H1 (cell line): ENCODE measurements around the gene NKAIN2. TPM values are rescaled to one million over a fixed set of nuclear protein-coding genes. Genes with fewer than 3 reads are reported as not detected.

Experiments used
- CTCF ChIA-PET: fragments of 300-600 bp; sonication (Branson Sonifier 250); formaldehyde crosslinking; loops from one replicate; lab custom pipeline; 2021; ENCODE audit not compliant: partially characterized antibody; lab: Charles Lee
- POLR2A ChIA-PET: fragments of 300-600 bp; sonication (Branson Sonifier 250); formaldehyde crosslinking; loops from one replicate; lab custom pipeline; 2021; ENCODE audit warnings: inconsistent platforms; ENCODE audit not compliant: partially characterized antibody; lab: Charles Lee
- DNase-seq, 2 experiments: peaks; one replicate each; pipeline versions ENCODE4 v3.0.0 to v3.0.0-alpha.2; 2010 to 2022; ENCODE audit warnings: low spot score in 2 of 2, low read depth in 1 of 2, mixed read lengths in 1 of 2
- FAIRE-seq: peaks from 2 replicates; lab custom pipeline; 2011; peaks lifted over from hg19 to GRCh38; lab: Jason Lieb, UNC
- H2AFZ ChIP-seq: 2 replicates; pipeline ENCODE4 v1.8.1; 2012; ENCODE audit warnings: low read length, inconsistent platforms
- H2AK5ac ChIP-seq: 2 replicates; pipeline ENCODE4 v1.6.1; 2013; ENCODE audit warnings: low read depth, low read length
- H2BK120ac ChIP-seq: replicated peaks from 2 replicates; pipeline ENCODE3; 2013; ENCODE audit warnings: low read depth, low read length, inconsistent platforms
- H2BK12ac ChIP-seq: 2 replicates; pipeline ENCODE4 v1.6.1; 2013; ENCODE audit warnings: low read depth, low read length
- H2BK15ac ChIP-seq: 2 replicates; pipeline ENCODE4 v1.6.1; 2013; ENCODE audit warnings: low read length
- H2BK20ac ChIP-seq: 2 replicates; pipeline ENCODE4 v1.6.1; 2013; ENCODE audit warnings: low read length
- H2BK5ac ChIP-seq: 2 replicates; pipeline ENCODE4 v1.6.1; 2013; ENCODE audit warnings: low read depth, low read length
- H3K14ac ChIP-seq: 2 replicates; pipeline ENCODE4 v1.6.1; 2013; ENCODE audit warnings: inconsistent platforms; ENCODE audit not compliant: insufficient read length
- H3K18ac ChIP-seq: 2 replicates; pipeline ENCODE4 v1.6.1; 2013; ENCODE audit warnings: low read length; ENCODE audit errors: extremely low read depth
- H3K23ac ChIP-seq: 2 replicates; pipeline ENCODE4 v1.6.1; 2013; ENCODE audit warnings: inconsistent platforms; ENCODE audit not compliant: insufficient read length
- H3K23me2 ChIP-seq: 2 replicates; pipeline ENCODE4 v1.6.1; 2013; ENCODE audit warnings: low read depth, low read length
- H3K27ac ChIP-seq: 2 replicates; pipeline ENCODE4 v1.6.1; 2011; ENCODE audit warnings: low read depth, low read length, inconsistent platforms
- H3K27me3 ChIP-seq, 4 experiments: replicated peaks in 1 of 4; 1 replicate in 1 of 4; 2 replicates in 3 of 4; pipeline versions ENCODE4 v1.6.1 to v1.8.1; 2011 to 2013; ENCODE audit warnings: low read length in 3 of 4, mild to moderate bottlenecking in 3 of 4, inconsistent platforms in 2 of 4, mixed read lengths in 2 of 4, moderate library complexity in 1 of 4; ENCODE audit not compliant: control insufficient read depth in 3 of 4, insufficient read depth in 3 of 4; ENCODE audit errors: extremely low read depth in 1 of 4
- H3K36me3 ChIP-seq, 4 experiments: 2 replicates each; pipeline versions ENCODE4 v1.6.1 to v1.8.1; 2011 to 2013; ENCODE audit warnings: mild to moderate bottlenecking in 4 of 4, low read length in 3 of 4, moderate library complexity in 2 of 4, control low read depth in 1 of 4, inconsistent platforms in 1 of 4; ENCODE audit not compliant: insufficient read depth in 4 of 4, control insufficient read depth in 2 of 4
- H3K4ac ChIP-seq: replicated peaks from 2 replicates; pipeline ENCODE3; 2013; ENCODE audit warnings: low read length, low read depth, mixed read lengths, inconsistent platforms; ENCODE audit not compliant: insufficient read length
- H3K4me1 ChIP-seq, 4 experiments: replicated peaks in 1 of 4; 1 replicate in 1 of 4; 2 replicates in 3 of 4; pipeline versions ENCODE4 v1.6.1 to v1.8.1; 2011 to 2013; ENCODE audit warnings: low read length in 3 of 4, inconsistent platforms in 2 of 4, mixed read lengths in 1 of 4; ENCODE audit not compliant: insufficient read depth in 4 of 4, control insufficient read depth in 3 of 4
- H3K4me2 ChIP-seq, 2 experiments: 2 replicates each; pipeline versions ENCODE4 v1.6.1 to v1.8.1; 2011 to 2013; ENCODE audit warnings: low read depth in 2 of 2, low read length in 2 of 2, control low read depth in 1 of 2, inconsistent platforms in 1 of 2, mild to moderate bottlenecking in 1 of 2; ENCODE audit not compliant: insufficient read depth in 1 of 2
- H3K4me3 ChIP-seq, 4 experiments: fragments of 200-600, 300-600 bp in 1 of 4; sonication (generic), shearing (Covaris generic), sonication (Bioruptor Twin) in 1 of 4; 2 replicates each; pipeline versions ENCODE4 v1.5.1 to v1.8.1; 2011 to 2016; ENCODE audit warnings: low read length in 4 of 4, low read depth in 3 of 4, control low read depth in 2 of 4, inconsistent platforms in 2 of 4, mild to moderate bottlenecking in 2 of 4, mixed read lengths in 1 of 4, moderate library complexity in 1 of 4; ENCODE audit not compliant: insufficient read depth in 2 of 4; ENCODE audit errors: extremely low read depth in 1 of 4
- H3K56ac ChIP-seq: replicated peaks from 2 replicates; pipeline ENCODE3; 2013; ENCODE audit warnings: low read depth, mild to moderate bottlenecking, mixed read lengths, low read length, inconsistent platforms; ENCODE audit not compliant: insufficient read length
- H3K79me1 ChIP-seq: 2 replicates; pipeline ENCODE4 v1.6.1; 2013; ENCODE audit warnings: low read depth, low read length, control low read depth
- H3K79me2 ChIP-seq, 2 experiments: 2 replicates each; pipeline versions ENCODE4 v1.6.1 to v1.8.1; 2012 to 2013; ENCODE audit warnings: low read length in 2 of 2, mild to moderate bottlenecking in 2 of 2, inconsistent platforms in 1 of 2; ENCODE audit not compliant: insufficient read depth in 2 of 2, control insufficient read depth in 1 of 2
- H3K9ac ChIP-seq, 4 experiments: replicated peaks in 1 of 4; 1 replicate in 1 of 4; 2 replicates in 3 of 4; pipeline versions ENCODE4 v1.6.1 to v1.8.1; 2011 to 2013; ENCODE audit warnings: low read depth in 3 of 4, low read length in 3 of 4, control low read depth in 2 of 4, mild to moderate bottlenecking in 2 of 4, moderate library complexity in 2 of 4, inconsistent platforms in 1 of 4; ENCODE audit errors: extremely low read depth in 1 of 4
- H3K9me3 ChIP-seq, 2 experiments: 2 replicates each; pipeline versions ENCODE4 v1.6.1 to v1.8.1; 2012 to 2013; ENCODE audit warnings: mild to moderate bottlenecking in 2 of 2, moderate library complexity in 2 of 2, control low read depth in 1 of 2, inconsistent platforms in 1 of 2, low read depth in 1 of 2, low read length in 1 of 2, mixed read lengths in 1 of 2; ENCODE audit not compliant: insufficient read depth in 2 of 2
- H4K20me1 ChIP-seq, 2 experiments: replicated peaks in 1 of 2; 2 replicates each; pipeline versions ENCODE3 to v1.8.1; 2011 to 2013; ENCODE audit warnings: inconsistent platforms in 2 of 2, low read length in 2 of 2, mild to moderate bottlenecking in 1 of 2; ENCODE audit not compliant: insufficient read depth in 2 of 2, control insufficient read depth in 1 of 2
- H4K5ac ChIP-seq: 2 replicates; pipeline ENCODE4 v1.6.1; 2013; ENCODE audit warnings: low read length, low read depth, mixed read lengths, inconsistent platforms; ENCODE audit not compliant: insufficient read length
- H4K8ac ChIP-seq: 2 replicates; pipeline ENCODE4 v1.8.0; 2013; ENCODE audit warnings: mild to moderate bottlenecking, moderate library complexity, low read length, inconsistent platforms; ENCODE audit not compliant: insufficient read depth; ENCODE audit errors: extremely low read depth
- H4K91ac ChIP-seq: replicated peaks from 2 replicates; pipeline ENCODE3; 2013; ENCODE audit warnings: low read length, mixed read lengths, inconsistent platforms; ENCODE audit not compliant: insufficient read length
- POLR2A ChIP-seq, 2 experiments: IDR thresholded peaks; 1 replicate in 1 of 2; 2 replicates in 1 of 2; pipeline ENCODE4 v1.6.1; 2011; ENCODE audit warnings: low read depth in 2 of 2, low read length in 2 of 2, mild to moderate bottlenecking in 2 of 2; ENCODE audit errors: control extremely low read depth in 1 of 2
- WGBS, 2 experiments: shearing (Covaris generic) in 1 of 2; methylation state at CpG; one replicate each; pipeline versions ENCODE4 v1.1.6 to v1.1.7; 2013 to 2015; ENCODE audit warnings: low lambda C conversion rate in 2 of 2, mixed read lengths in 2 of 2, inconsistent platforms in 1 of 2, low coverage in 1 of 2, missing lambda C conversion rate in 1 of 2; ENCODE audit not compliant: insufficient replicate concordance in 2 of 2, insufficient coverage in 1 of 2, insufficient read length in 1 of 2; ENCODE audit errors: extremely low coverage in 1 of 2, missing lambda C conversion rate in 1 of 2; 5-methylcytosine and 5-hydroxymethylcytosine counted together
- polyA plus RNA-seq, 7 experiments: library from polyadenylated mRNA; depleted of rRNA in 3 of 7; stranded (reverse) in 5 of 7; unstranded in 2 of 7; fragments of >200 nt in 5 of 7; fragments of 200-250 nt in 2 of 7; gene quantifications; 1 replicate in 5 of 7; 2 replicates in 1 of 7; 4 replicates in 1 of 7; pipeline versions ENCODE4 v1.2.1 to v1.2.3, GENCODE V29; 2011 to 2013; ENCODE audit warnings: missing spikeins in 2 of 7, mixed read lengths in 2 of 7
- total RNA-seq: library from RNA; stranded (reverse); fragmentation: NEBNext Ultra II Directional; extraction: Animal tissue kit (Norgen Biotek cat#: 25700); gene quantifications from 2 replicates; pipeline ENCODE4 v1.2.1, GENCODE V29; 2021
- TF ChIP-seq, protein P1 (sequence below): IDR thresholded peaks from 2 replicates; pipeline ENCODE4 v1.6.1; 2011; ENCODE audit warnings: low read depth, mild to moderate bottlenecking, low read length; ENCODE audit not compliant: insufficient read depth

The NKAIN2 gene
- total and polyA plus RNA-seq, 2 of the 8 experiments (the other 6 are each of a cell fraction or from before 2014, with no cell fraction given) = 0.20 to 0.34 TPM

DNA sequence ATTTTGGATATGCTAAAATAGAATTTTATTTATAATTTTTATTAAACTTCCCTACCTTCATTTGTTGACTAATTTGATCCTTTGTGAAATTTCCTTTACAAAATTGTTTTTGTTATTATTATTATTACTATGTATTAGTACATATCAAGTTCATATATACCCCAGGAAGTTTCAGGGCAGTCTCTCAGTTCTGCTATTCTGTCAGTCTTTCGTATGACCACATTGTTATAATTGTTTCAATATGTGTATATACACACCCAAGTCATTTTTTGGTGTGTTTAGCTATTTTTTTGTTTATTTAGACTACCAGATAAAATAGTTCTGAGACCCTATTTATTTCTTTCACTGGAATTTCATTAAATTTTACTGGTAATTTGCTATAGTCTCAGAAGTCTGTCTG is 72.1 kb downstream of the NKAIN2 start:
- ChIA-PET CTCF (interaction anchor here (0.8 kb wide), 1 partner anchor 83 kb away, joined by 3 read pairs; no protein-coding TSS in a partner anchor), POLR2A (no interaction called here)
- Histone ChIP-seq H3K4me1 (no peaks in the 10 kb centered on the region), H3K27ac (no peak overlapping the region), H3K79me1 (no peaks in the 10 kb centered on the region), H2BK120ac (no peak overlapping the region), H2BK15ac (no peak overlapping the region), H3K4me3 (no peak overlapping the region), H3K9ac (no peak overlapping the region), H3K18ac (no peak overlapping the region), H3K4ac (no peak overlapping the region), H4K20me1 (no peaks in the 10 kb centered on the region), H2AK5ac (no peak overlapping the region), H3K27me3 (no peaks in the 10 kb centered on the region), H3K14ac (no peak overlapping the region), H4K91ac (no peak overlapping the region), H4K5ac (no peak overlapping the region), H3K56ac (no peak overlapping the region), H3K23ac (no peak overlapping the region), H3K4me2 (no peak overlapping the region), H2BK20ac (no peak overlapping the region), H3K79me2 (no peaks in the 10 kb centered on the region), H4K8ac (no peak overlapping the region), H3K9me3 (no peaks in the 10 kb centered on the region), H3K36me3 (no peaks in the 10 kb centered on the region), H3K23me2 (no peaks in the 10 kb centered on the region), H2BK5ac (no peak overlapping the region), H2AFZ (no peak overlapping the region), H2BK12ac (no peak overlapping the region)
- no peak for FAIRE-seq
- WGBS, 2 experiments = 86% methylated on average over 1 of the region's 1 CpG; no CpG with 5 or more reads in 1 of the 2 experiments
- DNase-seq = no peak
- TF ChIP-seq POLR2A (IDR thresholded peaks at IDR 0.05; ENCODE audit: control extremely low read depth in 1 of 2, low read depth in 2 of 2, low read length in 2 of 2) = no peak
- TF ChIP-seq, protein P1, sequence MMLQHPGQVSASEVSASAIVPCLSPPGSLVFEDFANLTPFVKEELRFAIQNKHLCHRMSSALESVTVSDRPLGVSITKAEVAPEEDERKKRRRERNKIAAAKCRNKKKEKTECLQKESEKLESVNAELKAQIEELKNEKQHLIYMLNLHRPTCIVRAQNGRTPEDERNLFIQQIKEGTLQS = no peak
